ENCODE measurements around the gene HSF4.

The HSF4 gene

GRCh38 chr16:67199808-67200198 lies 35.3 kb downstream of the HSF4 start:
- H3K36me3 ChIP-seq (ENCODE audit: control insufficient read depth, insufficient read depth, low read length) = peaks cover 59% of the 10 kb centered on the region

GRCh38 chr16:67200491-67200890 lies 35.9 kb downstream of the HSF4 start:
- no peak overlapping the region for H3K27ac ChIP-seq (ENCODE audit: insufficient read depth, low read length, poor library complexity, severe bottlenecking)
- H3K4me3 ChIP-seq (ENCODE audit: insufficient read depth, low read depth, low read length, poor library complexity, severe bottlenecking) = no peak overlapping the region
- H3K27me3 ChIP-seq (replicated peaks; ENCODE audit: control insufficient read depth, insufficient read depth, low read length, poor library complexity, severe bottlenecking) = no peaks in the 10 kb centered on the region
- peaks cover 52% of the 10 kb centered on the region for H3K36me3 ChIP-seq (ENCODE audit: control insufficient read depth, insufficient read depth, low read length)
- DNase-seq = no peak
- H3K4me1 ChIP-seq (ENCODE audit: control insufficient read depth, insufficient read depth, low read length, poor library complexity, severe bottlenecking) = no peaks in the 10 kb centered on the region
- H3K9me3 ChIP-seq (ENCODE audit: control insufficient read depth, low read length) = no peaks in the 10 kb centered on the region

More at GRCh38 chr16:67199808-67200198, 35.3 kb downstream of the HSF4 start:
- no peak overlapping the region for H3K27ac ChIP-seq (ENCODE audit: insufficient read depth, low read length, poor library complexity, severe bottlenecking)
- no peak overlapping the region for H3K4me3 ChIP-seq (ENCODE audit: insufficient read depth, low read depth, low read length, poor library complexity, severe bottlenecking)
- H3K27me3 ChIP-seq (replicated peaks; ENCODE audit: control insufficient read depth, insufficient read depth, low read length, poor library complexity, severe bottlenecking) = no peaks in the 10 kb centered on the region
- H3K4me1 ChIP-seq (ENCODE audit: control insufficient read depth, insufficient read depth, low read length, poor library complexity, severe bottlenecking) = no peaks in the 10 kb centered on the region
- no peaks in the 10 kb centered on the region for H3K9me3 ChIP-seq (ENCODE audit: control insufficient read depth, low read length)
- DNase-seq = no peak

GRCh38 chr16:67201411-67202345 lies 37.1 kb downstream of the HSF4 start:
- Histone ChIP-seq H3K27ac (ENCODE audit: insufficient read depth, low read length, poor library complexity, severe bottlenecking) (no peak overlapping the region), H3K4me3 (ENCODE audit: insufficient read depth, low read depth, low read length, poor library complexity, severe bottlenecking) (no peak overlapping the region), H3K9me3 (ENCODE audit: control insufficient read depth, low read length) (no peaks in the 10 kb centered on the region), H3K36me3 (ENCODE audit: control insufficient read depth, insufficient read depth, low read length) (peaks cover 40% of the 10 kb centered on the region), H3K27me3 (replicated peaks; ENCODE audit: control insufficient read depth, insufficient read depth, low read length, poor library complexity, severe bottlenecking) (no peaks in the 10 kb centered on the region), H3K4me1 (ENCODE audit: control insufficient read depth, insufficient read depth, low read length, poor library complexity, severe bottlenecking) (no peaks in the 10 kb centered on the region)
- no peak for DNase-seq

- no peaks in the 10 kb centered on the region for H3K27me3 ChIP-seq (replicated peaks; ENCODE audit: control insufficient read depth, insufficient read depth, low read length, poor library complexity, severe bottlenecking)
- no peak overlapping the region for H3K27ac ChIP-seq (ENCODE audit: insufficient read depth, low read length, poor library complexity, severe bottlenecking)
- H3K9me3 ChIP-seq (ENCODE audit: control insufficient read depth, low read length) = no peaks in the 10 kb centered on the region
- no peak overlapping the region for H3K4me3 ChIP-seq (ENCODE audit: insufficient read depth, low read depth, low read length, poor library complexity, severe bottlenecking)
- no peaks in the 10 kb centered on the region for H3K4me1 ChIP-seq (ENCODE audit: control insufficient read depth, insufficient read depth, low read length, poor library complexity, severe bottlenecking)
- DNase-seq = no peak
- H3K36me3 ChIP-seq (ENCODE audit: control insufficient read depth, insufficient read depth, low read length) = peaks cover 33% of the 10 kb centered on the region
Measured at GRCh38 chr16:67202426-67202825, 37.9 kb downstream of the HSF4 start.

GRCh38 chr16:67202956-67203493 lies 38.5 kb downstream of the HSF4 start:
- no peak for DNase-seq
- no peaks in the 10 kb centered on the region for H3K27me3 ChIP-seq (replicated peaks; ENCODE audit: control insufficient read depth, insufficient read depth, low read length, poor library complexity, severe bottlenecking)
- peaks cover 27% of the 10 kb centered on the region for H3K36me3 ChIP-seq (ENCODE audit: control insufficient read depth, insufficient read depth, low read length)
- no peaks in the 10 kb centered on the region for H3K4me1 ChIP-seq (ENCODE audit: control insufficient read depth, insufficient read depth, low read length, poor library complexity, severe bottlenecking)
- H3K4me3 ChIP-seq (ENCODE audit: insufficient read depth, low read depth, low read length, poor library complexity, severe bottlenecking) = no peak overlapping the region
- no peaks in the 10 kb centered on the region for H3K9me3 ChIP-seq (ENCODE audit: control insufficient read depth, low read length)
- no peak overlapping the region for H3K27ac ChIP-seq (ENCODE audit: insufficient read depth, low read length, poor library complexity, severe bottlenecking)

DNA sequence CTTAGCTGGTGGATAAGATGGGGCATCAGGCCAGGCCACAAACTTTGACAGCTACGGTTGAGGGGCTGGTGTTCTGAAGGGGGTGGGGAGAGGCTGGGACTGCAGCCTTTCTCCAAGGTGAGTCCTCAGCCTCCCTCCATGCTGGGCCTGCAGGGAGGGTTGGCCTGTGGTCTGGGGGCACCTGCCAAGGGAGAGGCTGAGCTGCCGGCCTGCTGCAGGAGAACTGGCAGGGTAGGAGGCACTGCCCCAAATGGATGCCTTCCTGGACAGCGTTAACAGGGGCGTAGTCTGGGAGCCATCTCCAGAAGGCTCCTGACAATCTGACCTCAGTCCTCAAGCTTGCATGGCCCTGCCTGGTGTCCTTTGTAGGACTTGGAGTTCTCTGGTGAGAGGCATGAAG lies 39.5 kb downstream of the HSF4 start:
- no peak overlapping the region for H3K4me3 ChIP-seq (ENCODE audit: insufficient read depth, low read depth, low read length, poor library complexity, severe bottlenecking)
- no peak overlapping the region for H3K27ac ChIP-seq (ENCODE audit: insufficient read depth, low read length, poor library complexity, severe bottlenecking)
- no peak for DNase-seq
- H3K9me3 ChIP-seq (ENCODE audit: control insufficient read depth, low read length) = no peaks in the 10 kb centered on the region
- no peaks in the 10 kb centered on the region for H3K27me3 ChIP-seq (replicated peaks; ENCODE audit: control insufficient read depth, insufficient read depth, low read length, poor library complexity, severe bottlenecking)
- H3K4me1 ChIP-seq (ENCODE audit: control insufficient read depth, insufficient read depth, low read length, poor library complexity, severe bottlenecking) = no peaks in the 10 kb centered on the region
- H3K36me3 ChIP-seq (ENCODE audit: control insufficient read depth, insufficient read depth, low read length) = peaks cover 23% of the 10 kb centered on the region

GRCh38 chr16:67206129-67206837 lies 41.7 kb downstream of the HSF4 start:
- DNase-seq = no peak
- no peaks in the 10 kb centered on the region for H3K9me3 ChIP-seq (ENCODE audit: control insufficient read depth, low read length)
- peaks cover 23% of the 10 kb centered on the region for H3K36me3 ChIP-seq (ENCODE audit: control insufficient read depth, insufficient read depth, low read length)
- H3K4me3 ChIP-seq (ENCODE audit: insufficient read depth, low read depth, low read length, poor library complexity, severe bottlenecking) = no peak overlapping the region
- no peaks in the 10 kb centered on the region for H3K4me1 ChIP-seq (ENCODE audit: control insufficient read depth, insufficient read depth, low read length, poor library complexity, severe bottlenecking)
- H3K27me3 ChIP-seq (replicated peaks; ENCODE audit: control insufficient read depth, insufficient read depth, low read length, poor library complexity, severe bottlenecking) = no peaks in the 10 kb centered on the region
- H3K27ac ChIP-seq (ENCODE audit: insufficient read depth, low read length, poor library complexity, severe bottlenecking) = no peak overlapping the region

- Histone ChIP-seq H3K27ac (ENCODE audit: insufficient read depth, low read length, poor library complexity, severe bottlenecking) (no peak overlapping the region), H3K4me3 (ENCODE audit: insufficient read depth, low read depth, low read length, poor library complexity, severe bottlenecking) (no peak overlapping the region), H3K36me3 (ENCODE audit: control insufficient read depth, insufficient read depth, low read length) (peaks cover 21% of the 10 kb centered on the region), H3K27me3 (replicated peaks; ENCODE audit: control insufficient read depth, insufficient read depth, low read length, poor library complexity, severe bottlenecking) (no peaks in the 10 kb centered on the region), H3K9me3 (ENCODE audit: control insufficient read depth, low read length) (no peaks in the 10 kb centered on the region), H3K4me1 (ENCODE audit: control insufficient read depth, insufficient read depth, low read length, poor library complexity, severe bottlenecking) (no peaks in the 10 kb centered on the region)
- no peak for DNase-seq
Measured at GRCh38 chr16:67206838-67207248, 42.3 kb downstream of the HSF4 start.

- Histone ChIP-seq H3K27ac (ENCODE audit: insufficient read depth, low read length, poor library complexity, severe bottlenecking) (no peak overlapping the region), H3K4me1 (ENCODE audit: control insufficient read depth, insufficient read depth, low read length, poor library complexity, severe bottlenecking) (no peaks in the 10 kb centered on the region), H3K9me3 (ENCODE audit: control insufficient read depth, low read length) (no peaks in the 10 kb centered on the region), H3K36me3 (ENCODE audit: control insufficient read depth, insufficient read depth, low read length) (peaks cover 15% of the 10 kb centered on the region), H3K4me3 (ENCODE audit: insufficient read depth, low read depth, low read length, poor library complexity, severe bottlenecking) (no peak overlapping the region), H3K27me3 (replicated peaks; ENCODE audit: control insufficient read depth, insufficient read depth, low read length, poor library complexity, severe bottlenecking) (no peaks in the 10 kb centered on the region)
- no peak for DNase-seq
Measured at GRCh38 chr16:67207249-67208091, 42.9 kb downstream of the HSF4 start.

Measured in effector memory CD4-positive, alpha-beta T cell (primary cell).